ENCODE measurements around the gene NAB2. TPM values are rescaled to one million over a fixed set of nuclear protein-coding genes. Genes with fewer than 3 reads are reported as not detected.
A peak's percentile ranks its signal among the peaks of the same experiment; 100 is the strongest.

Gene NAB2
- total RNA-seq, 1 experiment from 2014 or later, result 16.4 TPM

DNA sequence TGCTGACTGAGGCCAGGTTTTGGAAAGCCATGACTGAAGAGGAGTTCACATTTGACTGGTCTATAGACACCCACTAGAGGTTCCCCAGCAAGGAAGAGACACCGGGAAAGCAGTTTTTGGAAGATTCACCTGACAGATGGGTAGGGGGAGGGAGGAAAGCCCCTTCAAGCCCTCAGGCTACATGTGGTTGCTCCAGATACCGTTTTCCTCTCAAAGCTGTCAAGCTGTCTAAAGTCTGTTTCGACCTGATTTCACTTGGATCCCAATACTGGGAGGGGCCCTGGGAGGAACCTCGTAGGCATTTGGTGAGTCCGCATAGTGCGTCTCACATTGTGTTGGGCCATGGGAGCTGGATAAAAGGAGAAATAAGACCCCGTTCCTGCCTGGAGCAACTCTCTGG is 37.6 kb downstream of the NAB2 start:
- Histone ChIP-seq H3K4me3 (ENCODE audit: low read depth, low read length) (peak overlapping the region; percentile 90), H3K36me3 (ENCODE audit: control insufficient read depth, insufficient read depth, low read length) (no peaks in the 10 kb centered on the region), H3K4me1 (peaks cover 29% of the 10 kb centered on the region), H3K27me3 (replicated peaks; ENCODE audit: control insufficient read depth, insufficient read depth, low read length) (no peaks in the 10 kb centered on the region), H3K9me3 (no peaks in the 10 kb centered on the region)
- Mint-ChIP-seq H3K4me1 (ENCODE audit: low read depth, unreplicated experiment) (peaks cover 23% of the 10 kb centered on the region), H3K9me3 (ENCODE audit: unreplicated experiment) (peaks cover 14% of the 10 kb centered on the region), H3K4me3 (ENCODE audit: unreplicated experiment) (peak overlapping the region; percentile 88), H3K36me3 (ENCODE audit: insufficient read depth, unreplicated experiment) (peaks cover 16% of the 10 kb centered on the region), H3K27ac (ENCODE audit: unreplicated experiment) (peak overlapping the region; percentile 86), H3K27me3 (ENCODE audit: insufficient read depth, unreplicated experiment) (no peaks in the 10 kb centered on the region)
- BruUV-seq (replicated peaks), result no TSS peak
- POLR2A ChIA-PET, result interaction anchor here (2.0 kb wide), 1 partner anchor 103 kb away, joined by 23 read pairs; the partner anchor contains the start of gene SHMT2
- TF ChIP-seq, protein P1, sequence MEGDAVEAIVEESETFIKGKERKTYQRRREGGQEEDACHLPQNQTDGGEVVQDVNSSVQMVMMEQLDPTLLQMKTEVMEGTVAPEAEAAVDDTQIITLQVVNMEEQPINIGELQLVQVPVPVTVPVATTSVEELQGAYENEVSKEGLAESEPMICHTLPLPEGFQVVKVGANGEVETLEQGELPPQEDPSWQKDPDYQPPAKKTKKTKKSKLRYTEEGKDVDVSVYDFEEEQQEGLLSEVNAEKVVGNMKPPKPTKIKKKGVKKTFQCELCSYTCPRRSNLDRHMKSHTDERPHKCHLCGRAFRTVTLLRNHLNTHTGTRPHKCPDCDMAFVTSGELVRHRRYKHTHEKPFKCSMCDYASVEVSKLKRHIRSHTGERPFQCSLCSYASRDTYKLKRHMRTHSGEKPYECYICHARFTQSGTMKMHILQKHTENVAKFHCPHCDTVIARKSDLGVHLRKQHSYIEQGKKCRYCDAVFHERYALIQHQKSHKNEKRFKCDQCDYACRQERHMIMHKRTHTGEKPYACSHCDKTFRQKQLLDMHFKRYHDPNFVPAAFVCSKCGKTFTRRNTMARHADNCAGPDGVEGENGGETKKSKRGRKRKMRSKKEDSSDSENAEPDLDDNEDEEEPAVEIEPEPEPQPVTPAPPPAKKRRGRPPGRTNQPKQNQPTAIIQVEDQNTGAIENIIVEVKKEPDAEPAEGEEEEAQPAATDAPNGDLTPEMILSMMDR (IDR thresholded peaks at IDR 0.05; ENCODE audit: insufficient read depth in 1 of 2, low read depth in 1 of 2, low read length in 1 of 2, severe bottlenecking in 1 of 2, unreplicated experiment in 1 of 2), result no peak
- no peak for DNase-seq
- CTCF ChIA-PET, result interaction anchor here (0.6 to 2.8 kb wide), 11 partner anchors 15 to 95 kb away, joined by 3 to 49 read pairs (median 13); partner anchors contain the start of genes LRP1-AS, NEMP1 and STAT6
- intact Hi-C loops (cut with micrococcal nuclease; ENCODE audit: unreplicated experiment), result no loop called here

DNA sequence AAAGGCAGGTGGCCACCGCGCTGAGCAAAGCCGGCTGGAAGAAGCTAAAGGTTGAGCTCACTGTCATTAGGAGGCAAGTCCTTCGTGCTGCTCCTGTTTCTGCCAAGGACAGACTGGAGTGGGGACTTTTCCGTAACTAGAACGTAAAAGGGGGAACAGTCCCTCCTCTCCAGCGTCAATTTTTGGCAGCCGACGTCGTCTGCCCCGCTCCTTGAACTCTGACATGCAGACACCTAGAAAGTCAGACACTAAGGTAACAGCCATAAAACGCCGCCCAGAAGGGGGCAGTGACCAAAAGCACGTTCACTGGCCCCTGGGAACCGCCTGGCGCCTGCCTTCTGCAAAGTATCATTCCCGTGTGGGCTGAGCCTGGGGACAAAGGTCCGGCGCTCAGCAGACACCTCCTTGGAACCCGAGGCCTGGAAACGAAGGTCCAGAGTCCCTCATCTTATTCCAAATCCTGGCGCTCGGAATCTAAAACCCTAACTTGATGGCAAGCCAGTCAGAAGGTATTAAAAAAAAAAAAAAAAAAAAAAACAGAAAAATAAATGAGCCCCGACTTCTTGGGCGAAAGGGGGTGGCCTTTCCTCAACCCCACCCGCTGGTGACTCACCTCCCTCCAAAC is 38.3 kb downstream of the NAB2 start:
- peak; percentile 88 to 89 for DNase-seq
- no peaks in the 10 kb centered on the region for H3K27me3 Mint-ChIP-seq (ENCODE audit: insufficient read depth, unreplicated experiment)

More for the DNA sequence above, 38.3 kb downstream of the NAB2 start:
- Mint-ChIP-seq H3K4me1 (ENCODE audit: low read depth, unreplicated experiment) (peaks cover 30% of the 10 kb centered on the region), H3K36me3 (ENCODE audit: insufficient read depth, unreplicated experiment) (peaks cover 19% of the 10 kb centered on the region), H3K9me3 (ENCODE audit: unreplicated experiment) (peaks cover 14% of the 10 kb centered on the region), H3K4me3 (ENCODE audit: unreplicated experiment) (peak overlapping the region; percentile 88), H3K27ac (ENCODE audit: unreplicated experiment) (peak overlapping the region; percentile 86)
- H3K4me3 ChIP-seq (ENCODE audit: low read depth, low read length), result peak overlapping the region; percentile 90
- no peaks in the 10 kb centered on the region for H3K36me3 ChIP-seq (ENCODE audit: control insufficient read depth, insufficient read depth, low read length)
- POLR2A ChIA-PET, result interaction anchor here (0.7 to 2.1 kb wide), 8 partner anchors 15 to 439 kb away, joined by 4 to 39 read pairs (median 10); partner anchors contain the start of genes LRP1-AS, NAB2, NEMP1 and PTGES3
- BruUV-seq (replicated peaks), result TSS peak; percentile 75
- TF ChIP-seq, protein P1 (IDR thresholded peaks at IDR 0.05; ENCODE audit: insufficient read depth in 1 of 2, low read depth in 1 of 2, low read length in 1 of 2, severe bottlenecking in 1 of 2, unreplicated experiment in 1 of 2), result peak; percentile 49 to 50
- intact Hi-C loops (cut with micrococcal nuclease; ENCODE audit: unreplicated experiment), result loop anchor here (1.0 kb wide), 2 partner anchors 20 to 46 kb away; partner anchors contain the start of gene LRP1-AS
- no peaks in the 10 kb centered on the region for H3K9me3 ChIP-seq
- H3K4me1 ChIP-seq, result peaks cover 36% of the 10 kb centered on the region
- CTCF ChIA-PET, result interaction anchor here (0.6 to 2.8 kb wide), 21 partner anchors 11 to 126 kb away, joined by 3 to 49 read pairs (median 7); partner anchors contain the start of genes LRP1-AS, NEMP1 and STAT6
- H3K27me3 ChIP-seq (replicated peaks; ENCODE audit: control insufficient read depth, insufficient read depth, low read length), result no peaks in the 10 kb centered on the region
